Stimulated activated CD8-positive, alpha-beta memory T cell treated with anti-CD3 and anti-CD28 coated beads, Interleukin-12 subunit alpha, Interleukin-12 subunit beta, amount 100 ng/mL, for 24 hours (primary cell): ENCODE results near the gene PTGIS.

ENCODE experiments used
- DNase-seq: peaks from one replicate; pipeline ENCODE4 v3.0.0-alpha.2; 2020; ENCODE audit errors: extremely low read depth

PTGIS gene

GRCh38 chr20:49496553-49497397 is 71.2 kb downstream of the PTGIS start:
- DNase-seq, result no peak

- no peak for DNase-seq
These were observed 71.9 kb downstream of the PTGIS start for GRCh38 chr20:49496043-49496442.

- DNase-seq, result no peak
These were observed 77.2 kb downstream of the PTGIS start for GRCh38 chr20:49490689-49491088.

- DNase-seq, result no peak
These were observed 78.2 kb downstream of the PTGIS start for GRCh38 chr20:49489688-49490087.

- no peak for DNase-seq
These were observed 81.9 kb downstream of the PTGIS start for GRCh38 chr20:49486064-49486463.

- no peak for DNase-seq
These were observed 82.4 kb downstream of the PTGIS start for GRCh38 chr20:49485563-49485962.

- no peak for DNase-seq
These were observed 83.5 kb downstream of the PTGIS start for GRCh38 chr20:49484180-49485140.

- DNase-seq, result no peak
These were observed 84.2 kb downstream of the PTGIS start for GRCh38 chr20:49483696-49484123.

- no peak for DNase-seq
These were observed 84.8 kb downstream of the PTGIS start for GRCh38 chr20:49483018-49483695.

GRCh38 chr20:49482621-49483017 is 85.3 kb downstream of the PTGIS start, which contains the start of gene KCNB1:
KCNB1 (minus strand) TSS chr20:49482668; CDS start chr20:49482480, 188 bp downstream.
- DNase-seq, result no peak

GRCh38 chr20:49482173-49482572 is 85.8 kb downstream of the PTGIS start:
- DNase-seq, result no peak

- no peak for DNase-seq
These were observed 86.8 kb downstream of the PTGIS start for GRCh38 chr20:49481116-49481515.

- DNase-seq, result no peak
These were observed 87.7 kb downstream of the PTGIS start for GRCh38 chr20:49480236-49480635.

GRCh38 chr20:49479785-49480184 is 88.2 kb downstream of the PTGIS start:
- DNase-seq, result no peak

- no peak for DNase-seq
These were observed 88.9 kb downstream of the PTGIS start for GRCh38 chr20:49478754-49479689.

GRCh38 chr20:49478266-49478665 is 89.7 kb downstream of the PTGIS start:
- DNase-seq, result no peak

- no peak for DNase-seq
These were observed 90.7 kb downstream of the PTGIS start for GRCh38 chr20:49477200-49477599.

- DNase-seq, result no peak
These were observed 92.0 kb downstream of the PTGIS start for GRCh38 chr20:49476016-49476355.

GRCh38 chr20:49475292-49476015 is 92.5 kb downstream of the PTGIS start:
- no peak for DNase-seq

GRCh38 chr20:49471397-49471796 is 96.5 kb downstream of the PTGIS start:
- DNase-seq, result no peak
